ENCODE measurements around the gene NLRP1.

Gene NLRP1

DNA sequence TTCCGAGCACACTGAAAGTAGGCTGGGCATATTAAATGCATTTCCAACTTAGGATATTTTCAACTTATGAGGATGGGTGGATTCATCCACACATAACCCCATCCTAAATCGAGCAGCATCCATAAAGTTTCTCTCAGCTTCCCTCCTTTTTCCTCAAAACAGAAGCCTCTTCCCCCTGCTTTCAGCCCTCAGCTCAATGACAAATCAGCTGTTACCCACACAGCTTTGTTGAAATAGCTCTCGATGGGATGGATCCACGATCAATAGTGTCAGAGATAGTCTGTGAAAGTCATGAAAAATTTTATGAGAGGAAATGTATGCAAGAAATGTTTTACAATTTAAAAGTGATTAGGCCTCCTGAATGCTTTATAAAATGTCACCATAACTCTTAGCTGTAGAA is 118.0 kb downstream of the NLRP1 start:
- no peak for DNase-seq

DNA sequence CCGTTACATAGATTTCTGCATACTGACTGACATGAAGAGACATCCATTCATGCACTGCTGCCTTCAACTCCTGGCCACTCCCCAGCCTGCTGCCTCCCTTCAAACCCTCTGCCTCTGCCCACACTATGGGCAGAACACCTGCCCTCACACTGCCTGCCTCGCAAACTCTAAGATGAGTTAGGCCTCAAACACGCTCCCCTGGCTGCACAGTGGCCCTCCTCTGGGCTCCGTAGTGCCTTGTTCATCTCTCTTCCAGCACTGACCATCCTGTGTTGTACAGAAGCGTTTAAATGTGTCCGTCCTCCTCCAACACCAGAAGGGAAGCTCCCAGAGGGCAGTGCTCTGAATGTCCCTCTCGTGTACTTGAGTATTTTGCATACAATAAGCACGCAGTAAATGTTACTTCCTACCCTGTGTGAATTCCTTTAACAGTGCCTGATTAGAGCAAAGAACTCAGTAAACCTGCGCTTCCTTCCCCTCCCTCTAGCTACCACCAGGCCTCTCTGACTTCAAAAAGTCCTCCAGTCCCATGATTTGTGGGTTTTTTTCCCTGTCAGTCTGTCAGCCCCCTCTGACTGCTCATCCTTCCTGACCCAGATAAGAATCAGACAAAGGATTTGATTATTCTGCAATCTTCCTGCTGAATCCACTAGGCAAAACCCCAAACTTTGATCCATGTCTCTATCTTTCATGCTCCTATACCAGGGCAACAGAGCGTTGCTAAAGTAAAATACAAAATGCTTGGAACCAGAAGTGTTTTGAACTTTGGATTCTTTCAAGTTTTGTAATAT is 119.4 kb downstream of the NLRP1 start:
- no peak for DNase-seq
